SK-N-SH (cell line): ENCODE measurements around the gene SLX1A. TPM values are rescaled to one million over a fixed set of nuclear protein-coding genes. Genes with fewer than 3 reads are reported as not detected.
"Not testable (repeated sequence)": the region's sequence is repeated elsewhere in the genome, so short reads cannot be mapped to it uniquely, and the experiment has no call there.

ENCODE experiments used
- CTCF ChIA-PET: fragments of 300-600, 350-600 bp; formaldehyde crosslinking; extraction: SDS; loops from one replicate; lab custom pipeline; 2021; lab: Yijun Ruan, JAX
- POLR2A ChIA-PET: fragments of 350-600 bp; sonication (Branson Sonifier 250); formaldehyde crosslinking; extraction: SDS; loops from one replicate; lab custom pipeline; 2020; ENCODE audit warnings: antibody characterized with exemption, inconsistent platforms; lab: Yijun Ruan, JAX
- DNase-seq: peaks from one replicate; pipeline ENCODE4 v3.0.0; 2012
- H2AFZ ChIP-seq: fragments of 200-600 bp; sonication (generic); 2 replicates; pipeline ENCODE4 v1.8.1; 2016; ENCODE audit warnings: antibody characterized with exemption, mild to moderate bottlenecking, low read depth
- H3F3A ChIP-seq: fragments of 200-600 bp; sonication (generic); replicated peaks from 2 replicates; pipeline ENCODE3; 2016; ENCODE audit warnings: antibody characterized with exemption, mild to moderate bottlenecking; ENCODE audit not compliant: insufficient read depth
- H3K27ac ChIP-seq, 2 experiments: fragments of 200-500 bp in 1 of 2; fragments of 200-600 bp in 1 of 2; sonication (Bioruptor generic) in 1 of 2; sonication (generic), shearing (Covaris generic) in 1 of 2; 2 replicates each; pipeline versions ENCODE4 v1.5.1 to v1.6.1; 2014 to 2016; ENCODE audit warnings: low read depth in 2 of 2, inconsistent platforms in 1 of 2, low read length in 1 of 2, mild to moderate bottlenecking in 1 of 2, mixed read lengths in 1 of 2
- H3K27me3 ChIP-seq: fragments of 200-600 bp; sonication (generic), shearing (Covaris generic); 2 replicates; pipeline ENCODE4 v1.6.1; 2016; ENCODE audit warnings: mixed run types; ENCODE audit not compliant: insufficient read depth
- H3K36me3 ChIP-seq, 2 experiments: fragments of 200-500 bp in 1 of 2; fragments of 200-600 bp in 1 of 2; sonication (Bioruptor generic) in 1 of 2; sonication (generic) in 1 of 2; replicated peaks in 1 of 2; 2 replicates each; pipeline versions ENCODE3 to v1.5.1; 2014 to 2016; ENCODE audit warnings: low read length in 1 of 2, mild to moderate bottlenecking in 1 of 2; ENCODE audit not compliant: insufficient read depth in 2 of 2, control insufficient read depth in 1 of 2
- H3K4me1 ChIP-seq, 2 experiments: fragments of 200-500 bp in 1 of 2; fragments of 200-600 bp in 1 of 2; sonication (Bioruptor generic) in 1 of 2; sonication (generic), shearing (Covaris generic) in 1 of 2; 2 replicates each; pipeline versions ENCODE4 v1.5.1 to v1.6.1; 2014 to 2016; ENCODE audit warnings: low read depth in 1 of 2, low read length in 1 of 2, mixed run types in 1 of 2; ENCODE audit not compliant: insufficient read depth in 2 of 2, control insufficient read depth in 1 of 2
- H3K4me2 ChIP-seq: fragments of 200-600 bp; sonication (generic), shearing (Covaris generic); 2 replicates; pipeline ENCODE4 v1.6.1; 2017; ENCODE audit warnings: mixed run types
- H3K4me3 ChIP-seq, 2 experiments: fragments of 200-500 bp in 1 of 2; fragments of 200-600 bp in 1 of 2; sonication (Bioruptor generic) in 1 of 2; sonication (generic), shearing (Covaris generic) in 1 of 2; 2 replicates each; pipeline versions ENCODE4 v1.5.1 to v1.8.1; 2014 to 2016; ENCODE audit warnings: low read depth in 2 of 2, inconsistent platforms in 1 of 2, low read length in 1 of 2, mild to moderate bottlenecking in 1 of 2, mixed read lengths in 1 of 2, moderate library complexity in 1 of 2
- H3K79me2 ChIP-seq: fragments of 200-600 bp; sonication (generic); 2 replicates; pipeline ENCODE4 v1.8.1; 2017; ENCODE audit warnings: mild to moderate bottlenecking; ENCODE audit not compliant: insufficient read depth
- H3K9ac ChIP-seq: fragments of 200-600 bp; sonication (generic); 2 replicates; pipeline ENCODE4 v1.6.1; 2017; ENCODE audit warnings: mixed run types
- H3K9me2 ChIP-seq: fragments of 200-600 bp; sonication (generic); 2 replicates; pipeline ENCODE4 v1.6.1; 2017; ENCODE audit warnings: mixed run types
- H3K9me3 ChIP-seq: fragments of 200-600 bp; sonication (generic); 2 replicates; pipeline ENCODE4 v1.6.1; 2017; ENCODE audit warnings: mixed run types, mild to moderate bottlenecking, moderate library complexity
- H4K20me1 ChIP-seq: fragments of 200-600 bp; sonication (generic); 2 replicates; pipeline ENCODE4 v1.6.1; 2017; ENCODE audit warnings: mild to moderate bottlenecking, mixed run types; ENCODE audit not compliant: insufficient read depth
- WGBS: methylation state at CpG from one replicate; pipeline ENCODE4 v1.1.6; 2017; ENCODE audit warnings: low lambda C conversion rate; 5-methylcytosine and 5-hydroxymethylcytosine counted together
- polyA plus RNA-seq, 3 experiments: library from polyadenylated mRNA; depleted of rRNA; stranded (reverse); fragments of >200 nt; gene quantifications; 2 replicates each; pipeline ENCODE4 v1.2.3, GENCODE V29; 2012
- small RNA-seq, 7 experiments: library from RNA; depleted of rRNA; stranded (forward); fragments of <200 nt; gene quantifications; one replicate each; pipeline ENCODE3, GENCODE V24; 2012

Gene SLX1A
- polyA plus RNA-seq, 1 of the 3 experiments (the other 2 are of a cell fraction): 68.8 TPM

DNA sequence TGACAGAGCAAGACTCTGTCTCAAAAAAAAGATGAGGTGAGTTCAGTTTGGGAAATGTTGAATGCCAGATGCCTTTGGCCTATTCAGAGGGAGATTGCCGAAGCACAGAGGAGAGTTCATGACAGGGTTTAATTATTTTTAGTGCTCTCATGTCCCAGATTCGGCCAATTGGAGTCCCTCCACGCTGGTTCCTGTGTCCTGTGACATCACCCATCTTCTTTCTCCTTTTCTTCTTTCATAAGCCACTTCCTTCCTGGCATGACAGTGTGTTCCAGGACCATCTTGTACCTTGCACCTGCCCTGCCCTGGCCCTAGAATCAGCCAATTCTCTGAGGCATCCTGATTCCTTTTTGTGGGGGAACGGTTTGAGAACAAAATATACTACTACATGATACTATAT is 17.7 kb downstream of the SLX1A start:
- CTCF ChIA-PET: not testable (repeated sequence)
- no CpG with 5 or more reads among the region's 4 CpGs for WGBS

DNA sequence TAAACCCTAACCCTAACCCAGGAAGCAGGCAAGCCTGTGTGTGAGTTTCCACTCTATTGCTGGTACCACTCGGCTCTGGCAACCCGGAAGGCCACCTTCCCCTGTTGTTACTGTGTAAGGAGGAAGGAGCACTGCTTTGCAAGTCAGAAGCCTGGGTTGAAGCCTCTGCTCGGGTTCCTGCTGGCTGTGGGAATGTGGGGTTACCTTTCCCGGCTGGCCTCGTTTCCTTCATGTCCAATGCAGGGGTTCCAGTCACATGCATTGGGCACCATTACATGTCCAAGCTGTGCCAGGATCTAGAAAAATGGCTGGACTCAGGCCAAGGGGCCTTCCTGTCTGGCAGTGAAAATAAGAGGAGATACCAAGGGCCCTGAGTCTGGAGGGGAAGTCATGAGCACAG is 23.4 kb downstream of the SLX1A start:
- DNase-seq, CTCF ChIA-PET: not testable (repeated sequence)

More for the DNA sequence above, 17.7 kb downstream of the SLX1A start:
- POLR2A ChIA-PET, H3K9me2 ChIP-seq, H3K9ac ChIP-seq, H3K9me3 ChIP-seq, H3K27ac ChIP-seq, H3K4me3 ChIP-seq, H3K4me2 ChIP-seq, H3K79me2 ChIP-seq, H2AFZ ChIP-seq, H3K27me3 ChIP-seq, H4K20me1 ChIP-seq, DNase-seq, H3F3A ChIP-seq, H3K4me1 ChIP-seq, H3K36me3 ChIP-seq: not testable (repeated sequence)

More for the DNA sequence above, 23.4 kb downstream of the SLX1A start:
- H3K4me3 ChIP-seq, H3F3A ChIP-seq, H3K9me2 ChIP-seq, H3K27ac ChIP-seq, H3K79me2 ChIP-seq, H3K27me3 ChIP-seq, H3K36me3 ChIP-seq, H3K9ac ChIP-seq, POLR2A ChIA-PET, H3K9me3 ChIP-seq, H2AFZ ChIP-seq, H3K4me2 ChIP-seq, H3K4me1 ChIP-seq, H4K20me1 ChIP-seq: not testable (repeated sequence)
- 82% methylated on average over 4 of the region's 5 CpGs for WGBS

Small RNAs within 50 kb of the gene (small RNA-seq; reads per million reads assigned to genes)
- 0 reads per million in 7 experiments for gene AC106782.4

Other genes with a start within 250 kb of the SLX1A start
- 95.0 and 101 TPM in 2 replicates for gene TMEM219, start 231.8 kb upstream of the SLX1A start, polyA plus RNA-seq (2012; rRNA removed)
- gene TAOK2, start 220.0 kb upstream of the SLX1A start, polyA plus RNA-seq (2012; rRNA removed): 21.9 and 23.1 TPM in 2 replicates
- gene HIRIP3, start 198.3 kb upstream of the SLX1A start, polyA plus RNA-seq (2012; rRNA removed): 15.4 and 18.9 TPM in 2 replicates
- gene INO80E, start 197.6 kb upstream of the SLX1A start, polyA plus RNA-seq (2012; rRNA removed): 43.9 and 46.6 TPM in 2 replicates
- gene DOC2A, start 182.8 kb upstream of the SLX1A start, polyA plus RNA-seq (2012; rRNA removed): 10.3 and 10.4 TPM in 2 replicates
- gene C16orf92, start 170.7 kb upstream of the SLX1A start, polyA plus RNA-seq (2012; rRNA removed): not detected in 2 replicates
- gene TLCD3B, start 162.6 kb upstream of the SLX1A start, polyA plus RNA-seq (2012; rRNA removed): 2.3 and 3.8 TPM in 2 replicates
- 437 and 641 TPM in 2 replicates for gene ALDOA, start 128.1 kb upstream of the SLX1A start, polyA plus RNA-seq (2012; rRNA removed)
- gene PPP4C, start 117.9 kb upstream of the SLX1A start, polyA plus RNA-seq (2012; rRNA removed): 325 and 339 TPM in 2 replicates
- gene TBX6, start 102.0 kb upstream of the SLX1A start, polyA plus RNA-seq (2012; rRNA removed): 0.16 and 0.18 TPM in 2 replicates
- 24.5 and 36.6 TPM in 2 replicates for gene YPEL3, start 97.7 kb upstream of the SLX1A start, polyA plus RNA-seq (2012; rRNA removed)
- 1.5 and 2.3 TPM in 2 replicates for gene GDPD3, start 80.3 kb upstream of the SLX1A start, polyA plus RNA-seq (2012; rRNA removed)
- gene MAPK3, start 70.7 kb upstream of the SLX1A start, polyA plus RNA-seq (2012; rRNA removed): 65.6 and 67.3 TPM in 2 replicates
- 13.0 and 13.5 TPM in 2 replicates for gene CORO1A, start 10.3 kb upstream of the SLX1A start, polyA plus RNA-seq (2012; rRNA removed)
- gene BOLA2B, start 209 bp upstream of the SLX1A start, polyA plus RNA-seq (2012; rRNA removed): 660 and 726 TPM in 2 replicates
- gene SULT1A3, start 5.4 kb downstream of the SLX1A start, polyA plus RNA-seq (2012; rRNA removed): 20.4 and 24.1 TPM in 2 replicates
- 1.9 and 5.3 TPM in 2 replicates for gene NPIPB13, start 54.6 kb downstream of the SLX1A start, polyA plus RNA-seq (2012; rRNA removed)
- gene CD2BP2, start 161.4 kb downstream of the SLX1A start, polyA plus RNA-seq (2012; rRNA removed): 80.8 and 85.3 TPM in 2 replicates
- gene TBC1D10B, start 176.6 kb downstream of the SLX1A start, polyA plus RNA-seq (2012; rRNA removed): 15.7 and 20.5 TPM in 2 replicates
- gene MYL11, start 180.9 kb downstream of the SLX1A start, polyA plus RNA-seq (2012; rRNA removed): 0.23 TPM in 1 of 2 replicates, not detected in the other
- gene SEPTIN1, start 188.7 kb downstream of the SLX1A start, polyA plus RNA-seq (2012; rRNA removed): 0.13 and 0.25 TPM in 2 replicates
- gene ZNF48, start 201.5 kb downstream of the SLX1A start, polyA plus RNA-seq (2012; rRNA removed): 7.9 and 8.8 TPM in 2 replicates
- 20.4 and 21.7 TPM in 2 replicates for gene ZNF771, start 213.7 kb downstream of the SLX1A start, polyA plus RNA-seq (2012; rRNA removed)
- 78.9 and 79.2 TPM in 2 replicates for gene DCTPP1, start 236.2 kb downstream of the SLX1A start, polyA plus RNA-seq (2012; rRNA removed)